NK-92 treated with Interleukin-12 subunit alpha and Interleukin-12 subunit beta, amount 100 ng/mL, for 24 hours (cell line): ENCODE data around the gene GRK3.

Experiments used
- DNase-seq: peaks from one replicate; lab custom pipeline; 2025; lab: John Stamatoyannopoulos, UW

GRK3 gene

DNA sequence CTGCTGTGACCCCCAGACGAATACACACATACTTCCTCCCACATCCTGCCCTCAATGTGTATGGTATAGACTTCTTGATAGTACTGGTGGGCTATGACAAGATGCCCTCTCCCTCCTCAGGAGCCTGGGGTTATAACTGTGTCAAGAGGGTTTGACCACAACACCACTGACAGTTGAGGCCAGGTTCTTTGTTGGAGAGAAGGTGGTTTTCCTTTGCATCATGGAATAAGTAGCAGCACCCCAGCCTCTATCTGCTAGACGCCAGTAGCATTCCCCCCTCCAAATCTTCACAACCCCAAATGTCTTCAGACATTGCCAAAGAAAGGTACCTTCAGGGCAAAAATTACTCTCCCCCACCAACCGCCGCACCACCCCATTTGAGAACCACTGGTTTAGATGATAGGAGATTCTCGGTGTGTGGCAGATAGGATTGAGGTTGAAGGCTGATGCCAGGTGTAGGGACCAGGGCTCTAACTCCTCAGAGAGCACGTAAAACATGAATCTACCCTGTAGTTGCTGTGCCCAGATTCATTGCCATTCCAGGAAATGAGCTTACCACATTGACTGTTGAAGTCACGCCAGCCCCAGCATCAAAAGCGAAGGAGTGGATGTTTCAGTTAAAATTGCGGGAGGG, 172.0 kb downstream of the GRK3 start:
- DNase-seq = no peak

DNA sequence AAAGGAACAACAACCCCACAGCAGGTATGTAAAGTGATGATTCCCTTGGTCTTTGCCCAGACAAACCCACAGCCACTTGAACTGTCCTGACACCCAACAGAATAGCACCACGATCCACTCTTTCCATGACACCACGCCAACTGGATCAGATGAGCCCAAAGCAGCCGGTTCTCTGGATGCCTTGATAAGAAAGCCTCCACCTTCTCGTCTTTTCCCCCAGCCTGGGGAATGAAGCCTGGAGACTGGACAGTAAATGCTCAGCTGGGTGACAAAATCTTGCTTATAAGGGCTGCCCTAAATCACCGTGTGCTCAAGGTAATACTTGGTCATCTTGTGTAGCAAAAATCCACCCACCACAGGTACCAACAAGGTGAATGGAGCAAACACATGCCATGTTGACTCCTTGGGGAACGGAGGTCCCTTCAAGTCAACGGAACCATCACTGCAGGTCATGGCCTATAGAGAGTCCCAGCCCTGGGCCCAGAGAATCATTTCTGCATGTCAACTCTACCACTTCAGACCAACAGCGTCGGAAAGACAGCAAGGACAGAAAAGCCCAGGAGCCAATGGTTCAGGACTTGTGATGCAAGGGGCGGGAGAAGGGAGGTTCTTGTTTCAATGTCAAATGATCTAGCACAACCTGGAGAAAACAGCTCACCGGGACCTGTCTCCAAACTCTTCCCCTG, 175.3 kb downstream of the GRK3 start:
- DNase-seq = no peak

DNA sequence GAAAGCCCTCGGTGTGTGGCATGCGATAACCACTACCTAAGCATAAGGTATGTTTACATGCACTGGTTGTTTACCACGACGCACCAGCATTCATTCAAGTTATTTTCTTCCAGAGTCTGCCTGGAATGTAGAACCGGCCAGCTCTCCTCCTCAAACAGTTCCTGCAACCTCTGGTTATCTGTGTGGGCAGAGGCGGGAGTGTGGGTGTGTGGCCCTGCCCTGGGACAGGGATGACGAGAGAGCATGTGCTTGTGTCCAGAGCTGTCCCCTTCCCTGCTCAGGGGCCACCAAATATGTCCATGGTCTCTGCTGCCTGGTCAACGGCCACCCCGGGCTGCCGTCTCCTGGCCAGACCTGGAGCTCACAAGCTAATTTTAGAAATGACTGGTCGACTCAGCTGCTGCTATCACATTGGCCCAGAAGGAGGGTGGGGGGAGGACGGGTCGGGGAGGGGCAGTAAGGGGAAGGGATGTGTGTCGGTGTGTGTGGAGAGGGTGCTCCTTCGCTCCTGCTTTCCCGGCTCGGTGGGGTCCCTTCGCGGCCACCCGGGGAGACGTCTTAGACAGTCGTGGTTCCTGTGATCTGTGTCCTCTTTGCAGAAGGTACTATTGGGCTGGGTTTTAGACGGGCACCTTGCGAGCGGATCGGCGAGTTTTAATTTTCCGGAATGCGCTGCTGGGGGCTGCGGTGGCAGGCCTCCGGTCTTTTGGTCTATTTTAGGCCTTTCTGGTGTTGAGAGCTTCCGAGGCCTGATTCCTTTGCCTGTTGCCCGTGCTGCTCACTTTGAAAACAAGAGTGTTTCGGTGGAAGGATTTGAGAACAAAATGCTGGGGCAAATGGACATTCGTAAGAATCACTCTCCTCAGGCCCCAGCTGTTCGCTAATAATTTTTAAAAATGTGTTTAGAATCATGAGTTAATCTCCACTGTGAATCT, 177.5 kb downstream of the GRK3 start, which contains the start of gene MYO18B:
Gene MYO18B, plus strand, starts transcription at position 497 of the 935 bp plus-strand sequence. CDS start 18,905 bp downstream, outside the sequence.
- no peak for DNase-seq

DNA sequence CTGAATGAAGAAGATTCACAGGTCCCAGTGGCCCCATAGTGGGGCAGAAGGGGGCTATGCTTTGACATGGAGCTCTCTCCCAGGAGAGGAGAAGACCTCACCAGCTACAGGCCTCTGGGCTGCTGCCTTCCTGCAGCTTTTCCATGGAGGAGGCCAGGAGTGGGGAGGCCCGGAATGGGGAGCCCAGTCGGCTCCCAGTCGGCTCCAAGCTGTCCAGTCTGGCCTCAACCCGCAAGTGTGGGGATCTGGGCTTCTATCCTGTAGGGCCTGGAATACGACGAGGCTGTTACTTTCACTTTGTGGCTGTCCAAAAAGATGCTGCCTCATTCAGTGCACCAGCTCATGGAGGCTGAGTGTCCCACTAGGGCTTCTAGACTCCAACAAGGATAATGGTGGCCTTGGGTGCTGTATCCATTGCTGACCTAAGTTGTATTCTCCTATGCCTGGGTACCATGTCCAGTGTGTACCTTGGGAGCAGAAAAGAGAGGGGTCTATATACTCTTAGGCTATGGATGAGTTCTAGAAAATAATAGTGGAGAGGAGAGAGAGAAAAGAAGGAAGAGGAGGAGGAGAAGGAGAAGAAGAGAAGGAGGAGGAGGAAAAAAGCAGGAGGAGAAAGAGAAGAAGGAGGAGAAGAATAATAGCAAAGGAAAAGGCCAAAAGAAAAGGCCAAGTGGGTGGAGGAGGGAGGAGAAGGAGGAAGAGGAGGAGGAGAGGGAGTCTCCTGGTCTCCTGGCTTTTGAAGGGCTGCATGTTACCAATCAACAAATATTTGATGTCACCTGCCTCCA, 178.6 kb downstream of the GRK3 start:
- DNase-seq = no peak

DNA sequence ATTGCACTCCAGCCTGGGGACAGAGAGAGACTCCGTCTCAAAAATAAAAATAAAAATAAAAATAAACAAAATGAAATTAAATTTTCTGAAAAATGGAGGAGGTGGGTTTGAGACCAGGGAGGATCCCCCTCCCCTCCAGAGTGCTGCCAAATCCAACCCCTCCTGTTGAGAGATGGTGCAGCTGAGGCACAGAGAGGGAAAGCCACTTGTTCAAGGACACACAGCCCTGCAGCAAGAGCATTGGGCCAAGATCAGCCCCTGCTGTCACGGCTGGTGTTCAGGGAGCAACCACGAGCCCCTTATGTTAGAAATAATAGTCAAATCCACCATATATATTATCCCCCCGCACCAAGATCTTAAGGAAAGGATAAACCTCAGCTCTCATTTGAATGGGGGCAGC, 180.2 kb downstream of the GRK3 start:
- DNase-seq = no peak

DNA sequence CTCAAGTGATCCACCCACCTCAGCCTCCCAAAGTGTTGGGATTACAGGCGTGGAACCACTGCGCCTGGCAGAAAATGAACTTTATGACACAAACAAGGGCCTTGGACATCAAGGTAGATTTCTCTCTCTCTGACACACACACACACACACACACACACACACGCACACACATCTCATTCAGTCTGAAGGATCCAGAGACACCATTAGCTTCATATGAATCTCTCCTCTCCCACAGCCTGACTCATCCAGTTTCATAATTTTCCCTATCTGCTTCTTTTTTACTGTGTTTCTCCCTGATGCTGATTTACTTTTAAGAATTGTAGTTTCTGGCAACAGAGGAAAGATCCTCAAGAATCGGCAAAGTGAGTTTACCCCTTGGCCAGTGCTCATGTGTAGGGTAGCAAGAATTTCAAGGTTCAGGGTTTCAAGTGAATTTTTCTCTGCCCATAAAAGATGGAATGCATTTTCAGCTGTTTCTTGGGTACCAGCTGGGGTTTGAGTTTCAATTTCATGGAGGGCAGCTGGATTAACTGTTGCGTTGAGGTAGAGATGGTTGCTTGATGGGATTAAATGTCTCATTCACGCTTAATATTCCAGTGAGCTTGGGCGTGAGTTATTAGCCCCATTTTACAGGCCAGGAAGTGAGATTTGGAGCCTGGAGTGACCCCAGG, 181.0 kb downstream of the GRK3 start:
- DNase-seq = no peak

DNA sequence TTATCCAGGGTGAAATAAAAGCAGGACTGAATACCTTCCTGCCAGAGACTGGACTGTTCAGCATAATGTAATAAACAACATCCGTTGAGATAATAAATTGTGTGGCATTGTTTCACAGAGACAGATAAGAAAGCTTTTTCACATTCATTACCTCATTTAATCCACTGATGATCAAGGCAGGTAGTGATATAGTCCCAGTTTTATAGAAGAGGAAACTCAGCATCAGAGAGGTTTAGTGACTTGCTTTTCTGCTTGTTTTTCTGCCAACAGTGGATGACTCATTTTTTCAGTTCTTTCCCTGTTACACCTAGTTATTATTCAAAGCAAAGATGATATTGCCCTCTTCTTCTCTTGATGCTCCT, 181.5 kb downstream of the GRK3 start:
- no peak for DNase-seq

DNA sequence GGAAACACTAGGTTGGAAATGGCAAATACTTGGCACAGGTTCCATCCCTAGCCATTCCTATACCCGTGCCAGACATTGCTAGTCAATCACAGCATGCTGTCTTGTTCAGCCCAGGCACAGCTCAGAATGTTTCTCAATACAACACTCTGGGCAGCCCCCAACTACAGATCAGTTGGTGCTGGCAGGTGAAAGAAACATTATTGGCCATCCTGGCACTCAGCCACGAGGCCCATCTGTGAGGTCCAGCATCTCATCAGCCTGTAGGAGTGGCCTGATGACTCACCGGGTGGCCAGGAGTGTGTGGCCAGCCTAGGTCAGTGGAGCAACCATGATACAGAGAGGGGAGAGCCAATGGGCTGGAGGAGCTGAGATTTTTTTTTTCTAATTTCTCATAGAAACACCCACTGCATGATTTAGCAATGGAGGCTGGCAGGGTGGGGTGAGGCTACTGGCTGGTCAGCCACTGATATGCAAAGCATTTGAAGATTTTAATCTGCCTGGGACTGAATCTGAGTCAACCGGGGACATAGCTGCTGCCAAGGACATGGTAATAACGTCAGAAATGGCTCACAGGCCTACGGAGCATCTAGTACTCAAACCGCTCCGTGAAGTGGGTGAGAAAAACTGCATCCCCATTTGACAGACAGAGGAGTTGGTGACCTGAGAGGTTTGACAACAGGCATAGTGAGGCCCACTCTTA, 182.9 kb downstream of the GRK3 start:
- no peak for DNase-seq

DNA sequence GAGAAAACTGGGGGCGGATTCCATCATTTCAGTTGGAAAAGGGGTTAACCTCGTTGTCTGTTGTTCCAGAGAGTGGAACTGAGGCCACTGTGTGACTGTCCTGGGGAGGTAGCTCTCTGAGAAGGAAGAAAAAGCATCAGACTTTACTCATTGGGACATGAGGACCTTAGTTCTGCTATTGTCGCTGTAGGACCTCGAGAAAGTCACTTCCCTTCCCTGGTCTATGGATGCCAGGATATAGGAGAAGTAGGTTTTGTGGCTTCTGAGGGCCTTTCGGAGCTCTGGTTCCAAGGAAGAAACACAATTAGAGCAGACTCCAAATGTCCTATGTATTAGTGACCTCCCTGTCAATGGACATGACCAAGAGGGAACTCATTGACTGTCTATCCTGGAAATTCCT, 183.7 kb downstream of the GRK3 start:
- DNase-seq = no peak

DNA sequence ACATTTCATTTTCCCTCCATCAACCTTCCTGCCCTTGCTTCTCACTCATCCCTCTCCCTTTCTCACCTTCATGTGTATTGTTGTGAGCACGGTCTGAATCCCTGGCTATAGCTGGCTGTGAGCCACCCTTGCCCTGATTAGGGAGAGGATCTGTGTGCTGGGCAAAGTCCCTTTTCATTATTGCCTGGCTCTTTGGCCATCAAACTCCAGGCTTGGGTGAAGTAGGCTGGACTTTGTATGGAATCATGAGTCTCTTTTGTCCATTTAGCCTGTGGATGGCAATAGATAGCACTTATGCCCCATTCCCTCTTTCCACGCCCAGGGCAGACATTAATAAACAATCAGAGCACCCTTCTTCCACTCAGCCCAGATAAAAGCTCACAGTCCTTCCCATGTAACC, 184.2 kb downstream of the GRK3 start:
- no peak for DNase-seq

DNA sequence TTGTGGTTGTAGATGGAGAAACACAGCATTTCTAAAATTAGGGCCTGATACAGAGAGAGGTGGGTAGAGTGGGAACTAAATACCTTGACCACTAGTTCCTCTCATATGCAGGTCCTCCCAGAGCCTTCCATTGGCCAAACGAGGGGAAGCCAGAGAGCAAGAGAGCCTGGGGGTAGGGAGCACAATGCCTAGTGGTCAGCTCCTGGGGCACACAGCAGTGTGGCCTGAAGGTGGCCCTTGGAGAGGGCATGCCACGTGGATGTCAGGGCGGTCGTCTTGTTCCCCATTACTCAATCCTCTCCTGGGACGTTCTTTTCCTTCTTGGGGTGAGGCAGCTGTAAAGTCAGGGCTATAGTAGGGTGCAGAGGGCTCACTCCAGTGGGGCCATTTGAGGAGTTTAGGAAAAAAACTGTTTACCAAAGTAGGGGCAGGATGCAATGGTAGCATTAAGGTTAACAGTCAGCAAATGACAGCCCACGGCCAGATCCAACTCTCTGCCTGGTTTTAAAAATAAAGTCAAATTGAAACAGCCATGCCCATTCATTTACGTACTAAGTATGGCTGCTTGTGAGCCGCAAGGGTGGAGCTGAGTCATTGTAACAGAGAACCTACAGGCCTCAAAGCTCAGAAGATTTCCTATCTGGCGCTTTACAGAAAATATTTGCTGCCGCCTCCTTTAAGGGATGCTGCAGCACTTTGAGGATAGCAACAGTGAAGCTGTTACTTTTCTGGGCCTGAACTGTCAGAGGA, 185.1 kb downstream of the GRK3 start:
- no peak for DNase-seq

DNA sequence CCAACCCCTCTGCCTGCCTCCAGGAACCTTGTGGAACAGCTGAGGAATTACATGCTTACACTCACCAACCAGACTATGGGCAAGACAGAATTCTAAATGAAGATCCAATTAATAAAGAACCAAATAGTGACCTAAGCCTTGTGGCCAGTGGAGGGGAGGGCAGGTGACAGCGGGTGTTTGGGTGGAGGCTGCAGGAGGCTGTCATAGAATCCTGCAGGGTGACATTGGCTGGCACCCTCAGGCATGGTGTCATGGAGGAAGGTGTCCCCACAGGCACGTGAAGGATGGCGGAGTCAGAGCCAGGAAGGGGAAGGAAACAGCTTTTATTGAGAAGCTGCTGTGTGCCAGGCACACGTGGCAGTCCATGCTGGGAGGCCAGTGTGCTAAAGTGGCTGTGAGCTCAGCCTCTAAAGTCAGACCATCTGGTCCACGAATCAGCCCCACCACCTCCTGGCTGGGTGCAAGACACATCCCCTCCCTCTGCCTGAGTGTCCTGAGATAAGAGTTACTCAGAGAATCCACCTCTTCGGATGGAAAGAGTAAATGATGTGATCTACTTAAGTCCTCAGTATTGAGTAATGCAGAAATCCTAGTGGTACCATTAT, 186.2 kb downstream of the GRK3 start:
- no peak for DNase-seq

DNA sequence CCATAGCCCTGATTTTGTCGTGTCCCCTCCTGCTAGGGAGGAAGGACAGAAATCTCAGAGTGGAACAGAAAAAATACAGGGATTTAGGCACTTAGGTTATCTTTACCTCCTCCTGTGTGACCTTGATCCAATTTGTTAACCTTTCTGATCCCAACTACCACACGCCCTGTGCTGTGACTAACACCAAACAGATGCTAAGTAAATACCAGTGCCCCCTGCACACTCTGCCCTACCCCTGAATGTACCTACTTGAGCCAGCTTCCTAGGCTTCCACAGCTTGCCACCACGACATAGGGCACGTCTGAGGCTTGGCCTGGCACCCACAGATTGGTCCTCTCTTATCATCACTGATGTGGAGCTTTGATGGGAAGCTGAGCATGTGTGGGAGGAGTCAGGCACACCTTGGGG, 186.7 kb downstream of the GRK3 start:
- no peak for DNase-seq

DNA sequence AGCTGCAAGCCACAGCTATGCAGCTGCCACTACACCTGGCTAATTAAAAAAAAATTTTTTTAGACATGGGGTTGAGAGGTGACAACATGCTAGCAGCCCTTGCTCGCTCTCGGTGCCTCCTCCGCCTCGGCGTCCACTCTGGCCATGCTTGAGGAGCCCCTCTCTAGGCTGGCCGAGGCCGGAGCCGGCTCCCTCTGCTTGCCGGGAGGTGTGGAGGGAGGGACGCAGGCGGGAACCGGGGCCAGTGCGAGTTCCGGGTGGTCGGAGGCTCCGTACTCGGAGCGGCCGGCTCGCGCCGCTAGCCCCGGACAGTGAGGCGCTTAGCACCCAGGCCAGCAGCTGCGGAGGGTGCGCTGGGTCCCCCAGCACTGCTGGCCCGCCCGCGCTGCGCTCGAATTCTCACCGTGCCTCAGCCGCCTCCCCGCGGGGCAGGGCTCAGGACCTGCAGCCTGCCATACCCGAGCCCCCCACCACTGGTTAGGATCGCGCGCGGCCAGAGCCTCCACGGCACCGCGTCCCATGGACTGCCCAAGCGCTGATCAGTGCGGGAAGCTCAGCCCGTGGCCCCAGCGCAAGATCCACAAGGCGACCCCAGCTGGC, 188.2 kb downstream of the GRK3 start:
- no peak for DNase-seq

DNA sequence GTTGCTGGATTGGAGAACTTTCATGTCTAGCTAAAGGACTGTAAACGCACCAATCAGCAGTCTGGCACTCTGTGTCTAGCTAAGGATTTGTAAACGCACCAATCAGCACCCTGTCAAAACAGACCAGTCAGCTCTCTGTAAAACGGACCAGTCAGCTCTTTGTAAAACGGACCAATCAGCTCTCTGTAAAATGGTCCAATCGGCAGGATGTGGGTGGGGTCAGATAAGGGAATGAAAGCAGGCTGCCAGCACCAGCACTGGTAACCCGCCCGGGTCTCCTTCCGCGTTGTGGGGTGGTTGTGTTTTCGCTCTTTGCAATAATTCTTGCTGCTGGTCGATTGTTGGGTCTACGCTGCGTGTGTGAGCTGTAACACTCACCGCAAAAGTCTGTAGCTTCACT, 188.8 kb downstream of the GRK3 start:
- DNase-seq = no peak

DNA sequence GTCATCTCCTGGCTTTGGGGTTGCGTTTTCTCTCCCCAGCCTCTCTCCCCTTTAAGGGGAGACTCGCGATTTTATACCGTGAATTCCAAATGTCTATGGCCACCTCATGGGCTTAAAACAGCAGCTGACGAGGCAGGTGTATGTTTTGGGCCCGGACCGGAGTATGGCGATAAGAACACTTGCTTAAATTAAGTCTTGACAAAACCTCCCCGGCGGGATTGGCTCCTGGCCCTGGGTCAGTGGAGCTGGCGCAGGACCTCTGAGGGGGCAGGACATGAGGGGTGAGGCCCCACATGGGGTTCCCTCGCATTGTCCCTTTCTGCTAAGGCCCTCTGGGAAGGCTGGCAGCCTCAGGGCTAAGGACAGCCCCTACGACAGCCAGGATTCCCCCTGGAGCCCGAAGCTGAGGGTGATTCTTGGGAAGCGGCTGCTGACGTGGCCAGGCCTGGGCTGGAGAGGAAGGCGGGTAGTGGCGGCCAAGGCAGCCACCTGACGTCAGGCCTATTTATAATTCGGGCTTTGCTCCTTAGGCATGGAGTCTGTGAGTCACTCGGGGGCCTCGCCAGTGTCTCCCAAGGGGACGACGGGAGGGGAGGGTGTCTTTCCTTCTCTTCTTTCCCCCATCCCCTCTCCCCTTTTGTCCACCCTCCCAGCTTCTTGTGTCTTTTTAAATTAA, 190.2 kb downstream of the GRK3 start:
- DNase-seq = no peak

DNA sequence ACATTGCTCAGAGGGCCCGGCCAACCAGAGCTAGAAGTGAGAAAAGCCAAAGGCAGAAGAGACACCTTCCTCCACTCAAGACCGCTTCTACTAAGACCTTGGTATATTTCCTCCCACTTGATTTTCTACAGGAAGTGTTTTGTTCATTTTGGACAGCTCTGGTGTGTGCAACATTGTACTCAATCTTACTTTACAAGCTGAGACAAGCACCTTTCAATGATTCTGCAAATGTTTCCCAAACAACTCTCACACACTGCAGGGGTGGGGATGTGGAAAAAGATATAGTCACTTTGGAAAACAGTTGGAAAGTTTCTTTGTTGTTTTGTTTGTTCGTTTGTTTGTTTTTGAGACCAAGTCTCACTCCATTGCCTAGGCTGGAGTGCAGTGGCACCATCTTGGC, 193.2 kb downstream of the GRK3 start:
- DNase-seq = no peak

DNA sequence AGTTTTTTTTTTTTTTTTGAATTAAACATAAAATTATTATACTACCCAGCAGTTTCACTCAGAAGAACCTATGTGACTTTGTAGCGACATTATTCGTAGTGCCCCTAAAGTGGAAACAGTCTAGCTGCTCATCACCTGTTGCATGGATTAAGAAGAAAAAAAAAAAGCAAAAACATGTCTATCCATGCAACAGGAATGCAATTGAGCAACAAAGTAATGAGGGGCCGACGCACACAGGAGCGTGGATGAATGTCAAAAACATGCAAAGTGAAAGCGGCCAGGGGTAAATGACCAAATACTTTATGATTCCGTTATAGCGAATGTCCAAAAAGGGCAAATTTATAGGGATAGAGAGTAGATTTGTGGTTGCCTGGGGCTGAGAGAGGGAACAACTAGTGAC, 193.8 kb downstream of the GRK3 start:
- no peak for DNase-seq

DNA sequence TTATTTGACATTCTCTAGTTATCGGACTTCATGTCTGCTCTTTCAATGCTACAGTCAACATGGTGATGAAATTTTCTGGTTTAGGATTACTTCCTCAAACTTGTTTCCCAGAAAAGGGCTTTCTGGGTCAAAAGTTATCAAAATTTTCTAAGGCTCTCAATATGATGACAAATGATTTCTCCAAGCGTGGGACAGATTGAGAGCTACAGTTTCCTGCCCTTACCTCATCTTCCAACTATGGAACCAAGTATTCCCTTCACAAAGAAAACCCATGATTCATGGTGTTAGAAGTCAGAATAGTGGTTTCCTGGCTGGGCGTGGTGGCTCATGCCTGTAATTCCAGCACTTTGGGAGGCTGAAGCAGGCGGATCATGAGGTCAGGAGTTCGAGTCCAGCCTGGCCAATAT, 195.4 kb downstream of the GRK3 start:
- DNase-seq = no peak
